Myometrial cell (primary cell): ENCODE results near the gene S100A9. TPM values are rescaled to one million over a fixed set of nuclear protein-coding genes. Genes with fewer than 3 reads are reported as not detected.

Experiments
- total RNA-seq: library from RNA; depleted of rRNA; stranded (reverse); fragments of >200 nt; gene quantifications from 2 replicates; pipeline ENCODE4 v1.2.3, GENCODE V29; 2015

Gene S100A9
- total RNA-seq, result not detected in 2 replicates

GRCh38 chr1:153357853-153358690 is at the start of gene S100A9:
Gene S100A9, plus strand, starts transcription at chr1:153357854. Its CDS starts 430 bp downstream, at chr1:153358284.

GRCh38 chr1:153312570-153313186 is 45.0 kb upstream of the S100A9 start, which contains the start of gene PGLYRP3:
Gene PGLYRP3, minus strand, starts transcription at chr1:153312952. Its CDS starts 2,287 bp downstream, at chr1:153310665.

GRCh38 chr1:153348511-153349362 is 8.9 kb upstream of the S100A9 start, which contains the start of gene PGLYRP4:
Gene PGLYRP4, minus strand, starts transcription at chr1:153348841. Its CDS starts 909 bp downstream, at chr1:153347932.

GRCh38 chr1:153375511-153375910 is 17.9 kb downstream of the S100A9 start, which contains the start of gene S100A12:
Gene S100A12, minus strand, starts transcription at chr1:153375621. Its CDS starts 1,029 bp downstream, at chr1:153374592.

GRCh38 chr1:153390938-153391710 is 33.5 kb downstream of the S100A9 start, which contains the start of gene S100A8:
Gene S100A8, minus strand, starts transcription at chr1:153391073. Its CDS starts 538 bp downstream, at chr1:153390535.

Other genes starting within 250 kb of the S100A9 start
- not detected in 2 replicates for gene SPRR2F, start 244.3 kb upstream of the S100A9 start, total RNA-seq
- not detected in 2 replicates for gene SPRR2G, start 207.0 kb upstream of the S100A9 start, total RNA-seq
- not detected in 2 replicates for gene LELP1, start 154.4 kb upstream of the S100A9 start, total RNA-seq
- not detected in 2 replicates for gene PRR9, start 140.3 kb upstream of the S100A9 start, total RNA-seq
- not detected in 2 replicates for gene LORICRIN, start 98.2 kb upstream of the S100A9 start, total RNA-seq
- gene PGLYRP3, start 44.9 kb upstream of the S100A9 start, total RNA-seq, result not detected in 2 replicates
- gene PGLYRP4, start 9.0 kb upstream of the S100A9 start, total RNA-seq, result not detected in 2 replicates
- gene S100A12, start 17.8 kb downstream of the S100A9 start, total RNA-seq, result not detected in 2 replicates
- gene S100A8, start 33.2 kb downstream of the S100A9 start, total RNA-seq, result not detected in 2 replicates
- gene S100A7A, start 58.7 kb downstream of the S100A9 start, total RNA-seq, result not detected in 2 replicates
- not detected in 2 replicates for gene S100A7, start 102.8 kb downstream of the S100A9 start, total RNA-seq
- 1,090 and 1,431 TPM in 2 replicates for gene S100A6, start 178.1 kb downstream of the S100A9 start, total RNA-seq
- gene S100A5, start 183.1 kb downstream of the S100A9 start, total RNA-seq, result 1.4 TPM in 1 of 2 replicates, not detected in the other
- gene S100A4, start 188.0 kb downstream of the S100A9 start, total RNA-seq, result 45.3 and 54.9 TPM in 2 replicates
- 5.8 and 15.8 TPM in 2 replicates for gene S100A3, start 191.4 kb downstream of the S100A9 start, total RNA-seq
- gene S100A2, start 208.0 kb downstream of the S100A9 start, total RNA-seq, result 0.29 and 2.3 TPM in 2 replicates